DMS153 treated with DMSO at 0.1 percent for 48 hours (cell line): ENCODE measurements around the gene CD180.

ENCODE experiments used
- DNase-seq: peaks from one replicate; lab custom pipeline; 2025; ENCODE audit not compliant: unreplicated experiment; lab: John Stamatoyannopoulos, UW

CD180 gene

DNA sequence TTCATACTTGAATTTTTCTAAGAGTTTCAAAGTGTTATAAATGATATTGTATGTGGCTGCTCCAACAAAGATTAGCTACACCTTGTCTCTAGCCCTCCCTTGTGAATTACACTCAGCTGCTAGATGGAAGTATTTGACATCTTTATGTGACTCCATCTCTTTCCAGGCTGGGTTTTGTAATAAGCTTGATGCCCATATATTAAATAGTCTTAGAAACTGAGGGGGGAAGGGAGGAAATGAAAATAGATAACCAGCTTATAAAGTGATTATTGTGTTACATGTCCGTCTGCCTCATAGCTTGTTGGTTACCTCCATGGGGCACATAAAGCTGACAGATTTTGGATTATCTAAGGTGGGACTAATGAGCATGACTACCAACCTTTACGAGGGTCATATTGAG, 63.4 kb downstream of the CD180 start:
- no peak for DNase-seq

GRCh38 chr5:67129768-67130167, 66.8 kb downstream of the CD180 start:
- DNase-seq: no peak
